ENCODE results near the gene E4F1.

- TF ChIP-seq, protein P1, sequence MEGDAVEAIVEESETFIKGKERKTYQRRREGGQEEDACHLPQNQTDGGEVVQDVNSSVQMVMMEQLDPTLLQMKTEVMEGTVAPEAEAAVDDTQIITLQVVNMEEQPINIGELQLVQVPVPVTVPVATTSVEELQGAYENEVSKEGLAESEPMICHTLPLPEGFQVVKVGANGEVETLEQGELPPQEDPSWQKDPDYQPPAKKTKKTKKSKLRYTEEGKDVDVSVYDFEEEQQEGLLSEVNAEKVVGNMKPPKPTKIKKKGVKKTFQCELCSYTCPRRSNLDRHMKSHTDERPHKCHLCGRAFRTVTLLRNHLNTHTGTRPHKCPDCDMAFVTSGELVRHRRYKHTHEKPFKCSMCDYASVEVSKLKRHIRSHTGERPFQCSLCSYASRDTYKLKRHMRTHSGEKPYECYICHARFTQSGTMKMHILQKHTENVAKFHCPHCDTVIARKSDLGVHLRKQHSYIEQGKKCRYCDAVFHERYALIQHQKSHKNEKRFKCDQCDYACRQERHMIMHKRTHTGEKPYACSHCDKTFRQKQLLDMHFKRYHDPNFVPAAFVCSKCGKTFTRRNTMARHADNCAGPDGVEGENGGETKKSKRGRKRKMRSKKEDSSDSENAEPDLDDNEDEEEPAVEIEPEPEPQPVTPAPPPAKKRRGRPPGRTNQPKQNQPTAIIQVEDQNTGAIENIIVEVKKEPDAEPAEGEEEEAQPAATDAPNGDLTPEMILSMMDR (IDR thresholded peaks at IDR 0.05) = no peak
- no peak for TF ChIP-seq ZFX (IDR thresholded peaks at IDR 0.05; ENCODE audit: borderline replicate concordance)
Observed at GRCh38 chr16:2267913-2268666, 44.7 kb downstream of the E4F1 start, which contains the start of gene RNPS1.

Measured in 22Rv1 (cell line).